ENCODE measurements around the gene LIF. TPM values are rescaled to one million over a fixed set of nuclear protein-coding genes. Genes with fewer than 3 reads are reported as not detected.

LIF gene
- total RNA-seq, 1 donor from 2014 or later = 2.3 TPM

DNA sequence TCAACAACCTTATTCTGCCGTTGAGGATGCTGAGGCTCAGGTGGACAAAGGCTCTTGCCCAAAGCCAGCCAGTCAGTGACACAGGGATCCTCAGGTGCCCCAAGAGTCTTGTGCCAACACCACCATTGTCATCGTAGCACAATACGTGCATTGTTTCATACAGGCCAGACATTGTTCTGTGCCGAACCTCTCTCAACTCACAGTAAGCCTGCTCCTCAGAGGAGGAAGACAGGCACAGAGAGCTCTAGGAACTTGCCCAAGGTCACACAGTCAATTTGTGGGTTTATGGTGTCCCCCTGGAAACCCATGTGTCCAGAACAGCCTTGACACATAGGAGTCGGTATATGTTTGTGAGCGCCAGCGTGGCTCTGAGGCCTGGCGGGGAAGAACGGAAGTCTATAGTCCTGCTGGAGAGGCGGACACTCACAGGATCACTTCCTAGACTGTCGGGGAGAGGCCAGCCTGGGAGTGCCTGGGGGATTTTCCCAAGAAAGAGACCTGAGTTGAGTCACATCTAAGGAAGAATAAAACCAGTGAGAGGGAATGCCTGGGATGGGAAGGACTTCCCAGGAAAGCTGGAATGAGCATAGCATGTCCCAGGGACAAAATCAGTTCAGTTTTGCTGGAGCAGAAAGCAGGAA lies 20.2 kb downstream of the LIF start:
- H3K4me3 Mint-ChIP-seq (ENCODE audit: low read depth) = no peak overlapping the region
- TF ChIP-seq, protein P1, sequence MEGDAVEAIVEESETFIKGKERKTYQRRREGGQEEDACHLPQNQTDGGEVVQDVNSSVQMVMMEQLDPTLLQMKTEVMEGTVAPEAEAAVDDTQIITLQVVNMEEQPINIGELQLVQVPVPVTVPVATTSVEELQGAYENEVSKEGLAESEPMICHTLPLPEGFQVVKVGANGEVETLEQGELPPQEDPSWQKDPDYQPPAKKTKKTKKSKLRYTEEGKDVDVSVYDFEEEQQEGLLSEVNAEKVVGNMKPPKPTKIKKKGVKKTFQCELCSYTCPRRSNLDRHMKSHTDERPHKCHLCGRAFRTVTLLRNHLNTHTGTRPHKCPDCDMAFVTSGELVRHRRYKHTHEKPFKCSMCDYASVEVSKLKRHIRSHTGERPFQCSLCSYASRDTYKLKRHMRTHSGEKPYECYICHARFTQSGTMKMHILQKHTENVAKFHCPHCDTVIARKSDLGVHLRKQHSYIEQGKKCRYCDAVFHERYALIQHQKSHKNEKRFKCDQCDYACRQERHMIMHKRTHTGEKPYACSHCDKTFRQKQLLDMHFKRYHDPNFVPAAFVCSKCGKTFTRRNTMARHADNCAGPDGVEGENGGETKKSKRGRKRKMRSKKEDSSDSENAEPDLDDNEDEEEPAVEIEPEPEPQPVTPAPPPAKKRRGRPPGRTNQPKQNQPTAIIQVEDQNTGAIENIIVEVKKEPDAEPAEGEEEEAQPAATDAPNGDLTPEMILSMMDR (IDR thresholded peaks at IDR 0.05; ENCODE audit: unreplicated experiment) = no peak
- peaks cover 4% of the 10 kb centered on the region for H3K4me1 Mint-ChIP-seq (ENCODE audit: low read depth)
- peaks cover 16% of the 10 kb centered on the region for H3K27me3 Mint-ChIP-seq
- no peaks in the 10 kb centered on the region for H3K36me3 Mint-ChIP-seq (ENCODE audit: insufficient read depth)
- no peak for DNase-seq (ENCODE audit: low spot score, unreplicated experiment)
- no peak overlapping the region for H3K27ac Mint-ChIP-seq
- H3K9me3 Mint-ChIP-seq (ENCODE audit: low read depth) = no peaks in the 10 kb centered on the region

DNA sequence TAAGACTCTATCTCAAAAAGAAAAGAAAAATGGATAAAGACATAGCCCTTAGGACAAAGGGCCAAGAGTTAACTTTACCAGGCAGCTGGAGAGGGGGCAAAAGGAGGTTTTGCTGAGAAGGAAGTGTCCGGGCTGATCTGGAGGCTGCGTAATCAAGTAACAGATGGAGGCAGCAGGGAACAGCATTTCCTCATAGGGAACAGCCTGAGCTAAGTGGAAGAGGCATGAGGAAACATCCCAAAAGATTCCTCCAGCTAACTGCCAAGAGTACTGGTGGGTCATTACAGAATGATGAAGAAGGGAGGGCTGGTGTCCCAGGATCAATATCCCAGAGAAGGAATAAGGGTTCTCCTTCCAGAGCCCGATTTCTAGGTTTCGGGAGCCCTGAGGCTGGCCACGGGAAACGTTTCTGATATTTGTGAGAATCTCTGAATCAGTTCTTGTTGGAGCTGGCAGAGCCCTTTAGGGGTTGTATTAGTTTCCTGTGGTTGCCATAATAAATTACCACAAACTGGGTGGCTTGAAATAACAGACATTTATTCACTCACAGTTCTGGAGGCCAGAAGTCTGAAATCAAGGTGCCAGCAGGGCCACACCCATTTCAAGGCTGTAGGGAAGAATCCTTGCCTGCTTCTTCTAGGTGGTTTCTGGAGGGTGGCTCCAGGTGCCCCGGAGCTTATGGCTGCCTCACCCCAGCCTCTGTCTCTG lies 21.2 kb downstream of the LIF start:
- no peak for DNase-seq (ENCODE audit: low spot score, unreplicated experiment)
- TF ChIP-seq, protein P1 (IDR thresholded peaks at IDR 0.05; ENCODE audit: unreplicated experiment) = no peak
- no peaks in the 10 kb centered on the region for H3K36me3 Mint-ChIP-seq (ENCODE audit: insufficient read depth)
- no peak overlapping the region for H3K4me3 Mint-ChIP-seq (ENCODE audit: low read depth)
- H3K27me3 Mint-ChIP-seq = peaks cover 24% of the 10 kb centered on the region
- no peak overlapping the region for H3K27ac Mint-ChIP-seq
- no peaks in the 10 kb centered on the region for H3K9me3 Mint-ChIP-seq (ENCODE audit: low read depth)
- H3K4me1 Mint-ChIP-seq (ENCODE audit: low read depth) = peaks cover 4% of the 10 kb centered on the region

DNA sequence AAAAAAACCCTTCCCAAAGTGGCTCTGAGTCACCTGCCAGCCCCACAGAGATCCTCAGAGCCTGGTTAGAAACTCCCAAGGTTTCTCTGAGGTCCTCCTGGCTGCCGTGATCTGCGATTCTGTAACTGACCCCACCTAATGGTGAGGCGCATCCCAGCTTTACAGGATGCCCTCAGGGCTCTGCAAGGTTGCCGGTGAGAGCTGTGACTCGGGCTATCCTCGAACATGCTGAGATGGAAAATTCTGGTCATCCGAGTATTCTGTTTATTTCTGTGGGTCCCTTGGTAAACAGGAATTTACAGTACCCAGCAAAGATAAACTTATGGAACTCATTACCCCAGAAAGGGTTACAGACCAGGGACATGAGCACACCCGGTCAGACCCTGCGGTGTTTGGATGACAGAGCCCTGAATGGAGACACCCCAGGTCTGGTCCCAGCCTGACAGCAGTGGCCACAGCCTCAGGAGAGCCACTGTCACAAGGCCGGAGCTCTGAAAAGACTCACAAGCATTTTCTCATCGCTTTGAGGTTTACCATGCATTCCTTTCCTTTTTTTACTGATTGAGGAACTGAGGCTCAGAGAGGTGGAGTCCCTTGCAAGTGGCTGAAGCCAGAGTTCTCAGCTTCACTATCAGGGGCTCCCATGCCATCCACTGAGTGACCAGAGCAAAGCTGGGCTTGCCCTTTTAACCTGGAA lies 22.2 kb downstream of the LIF start:
- H3K27ac Mint-ChIP-seq = no peak overlapping the region
- TF ChIP-seq, protein P1 (IDR thresholded peaks at IDR 0.05; ENCODE audit: unreplicated experiment) = no peak
- DNase-seq (ENCODE audit: low spot score, unreplicated experiment) = no peak
- peaks cover 4% of the 10 kb centered on the region for H3K4me1 Mint-ChIP-seq (ENCODE audit: low read depth)
- no peaks in the 10 kb centered on the region for H3K9me3 Mint-ChIP-seq (ENCODE audit: low read depth)
- H3K27me3 Mint-ChIP-seq = peaks cover 26% of the 10 kb centered on the region
- H3K36me3 Mint-ChIP-seq (ENCODE audit: insufficient read depth) = no peaks in the 10 kb centered on the region
- H3K4me3 Mint-ChIP-seq (ENCODE audit: low read depth) = no peak overlapping the region

DNA sequence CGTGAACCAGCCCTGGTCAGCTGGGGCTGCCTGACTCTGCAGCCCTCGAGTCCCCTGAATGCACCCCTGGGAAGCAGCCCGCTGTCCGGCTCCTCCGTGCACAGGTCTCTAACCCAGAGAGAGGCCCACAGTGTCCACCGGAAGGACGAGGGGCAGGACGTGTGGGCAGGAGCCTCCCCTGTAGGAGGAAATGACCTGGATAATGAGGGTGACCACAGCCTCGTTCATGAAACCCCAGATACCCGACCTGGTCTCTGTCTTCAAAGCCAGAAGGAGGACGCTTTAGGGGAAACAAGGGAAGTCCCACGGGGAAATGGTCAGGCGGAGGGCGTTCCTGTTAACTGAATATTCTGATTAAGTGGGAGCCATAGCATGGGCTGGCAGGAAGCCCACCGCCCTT lies 23.3 kb downstream of the LIF start:
- no peaks in the 10 kb centered on the region for H3K9me3 Mint-ChIP-seq (ENCODE audit: low read depth)
- H3K4me3 Mint-ChIP-seq (ENCODE audit: low read depth) = no peak overlapping the region
- DNase-seq (ENCODE audit: low spot score, unreplicated experiment) = no peak
- H3K4me1 Mint-ChIP-seq (ENCODE audit: low read depth) = no peaks in the 10 kb centered on the region
- TF ChIP-seq, protein P1 (IDR thresholded peaks at IDR 0.05; ENCODE audit: unreplicated experiment) = no peak
- no peak overlapping the region for H3K27ac Mint-ChIP-seq
- no peaks in the 10 kb centered on the region for H3K36me3 Mint-ChIP-seq (ENCODE audit: insufficient read depth)
- H3K27me3 Mint-ChIP-seq = peaks cover 26% of the 10 kb centered on the region

DNA sequence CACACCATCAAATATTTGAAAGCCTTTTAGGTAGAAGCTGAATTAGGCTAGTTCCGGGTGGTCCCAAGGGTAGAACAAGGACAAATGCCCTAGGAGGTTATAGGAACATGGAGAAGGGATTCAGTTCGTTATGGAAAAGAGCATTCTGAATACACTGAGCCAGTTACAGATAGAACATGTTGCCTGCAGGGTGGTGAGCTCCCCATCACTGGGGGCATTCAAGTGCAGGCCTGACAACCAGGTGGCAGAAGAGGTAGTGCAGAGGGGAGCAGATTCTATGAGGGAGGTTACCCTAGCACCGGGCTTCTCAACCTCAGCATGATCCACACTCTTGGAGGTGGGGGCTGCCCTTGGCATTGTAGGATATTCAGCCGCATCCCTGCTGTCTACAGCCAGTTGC lies 24.2 kb downstream of the LIF start:
- no peaks in the 10 kb centered on the region for H3K4me1 Mint-ChIP-seq (ENCODE audit: low read depth)
- no peak for DNase-seq (ENCODE audit: low spot score, unreplicated experiment)
- H3K27me3 Mint-ChIP-seq = peaks cover 26% of the 10 kb centered on the region
- H3K4me3 Mint-ChIP-seq (ENCODE audit: low read depth) = no peak overlapping the region
- H3K9me3 Mint-ChIP-seq (ENCODE audit: low read depth) = no peaks in the 10 kb centered on the region
- H3K36me3 Mint-ChIP-seq (ENCODE audit: insufficient read depth) = no peaks in the 10 kb centered on the region
- H3K27ac Mint-ChIP-seq = no peak overlapping the region
- TF ChIP-seq, protein P1 (IDR thresholded peaks at IDR 0.05; ENCODE audit: unreplicated experiment) = no peak

Measured in progenitor cell of endocrine pancreas (in vitro differentiated cells).